CD4-positive, CD25-positive, alpha-beta regulatory T cell (primary cell): Measurements from ENCODE around the gene PDGFD. TPM values are rescaled to one million over a fixed set of nuclear protein-coding genes. Genes with fewer than 3 reads are reported as not detected.

ENCODE experiments used
- ATAC-seq, 2 donors: fragments of 150-1000 bp; cut with Tn5 transposase; one replicate each; pipeline ENCODE4 v1.10.0; 2021; ENCODE audit warnings: low read depth in 2 of 2, moderate number of reproducible peaks in 2 of 2, moderate library complexity in 1 of 2
- DNase-seq, 3 donors: peaks; one replicate each; pipeline versions ENCODE4 v3.0.0 to v3.0.0-alpha.2; 2012 to 2022; ENCODE audit warnings: mixed read lengths in 1 of 3
- H3K27ac ChIP-seq: one replicate; pipeline ENCODE4 v1.7.0; 2013; ENCODE audit warnings: mild to moderate bottlenecking, low read length; ENCODE audit not compliant: insufficient read depth, poor library complexity, severe bottlenecking
- H3K27me3 ChIP-seq: one replicate; pipeline ENCODE4 v1.7.0; 2013; ENCODE audit warnings: low read length; ENCODE audit not compliant: control insufficient read depth, insufficient read depth
- H3K36me3 ChIP-seq: one replicate; pipeline ENCODE4 v1.7.0; 2013; ENCODE audit warnings: mild to moderate bottlenecking, low read length, moderate library complexity; ENCODE audit not compliant: control insufficient read depth, insufficient read depth
- H3K4me1 ChIP-seq: 2 replicates; pipeline ENCODE4 v1.7.0; 2013; ENCODE audit warnings: mild to moderate bottlenecking, low read length; ENCODE audit not compliant: insufficient read depth, control insufficient read depth, poor library complexity, severe bottlenecking
- H3K4me3 ChIP-seq: one replicate; pipeline ENCODE4 v1.7.0; 2013; ENCODE audit warnings: low read depth, mild to moderate bottlenecking, low read length, moderate library complexity
- H3K9me3 ChIP-seq, 2 experiments: 1 replicate in 1 of 2; 2 replicates in 1 of 2; pipeline ENCODE4 v1.7.0; 2013; ENCODE audit warnings: low read length in 2 of 2, mild to moderate bottlenecking in 1 of 2, moderate library complexity in 1 of 2; ENCODE audit not compliant: control insufficient read depth in 2 of 2
- H3K27ac Mint-ChIP-seq, 3 donors: one replicate each; pipeline ENCODE4 v1.8.0; 2020 to 2022; ENCODE audit warnings: mild to moderate bottlenecking in 3 of 3, mixed read lengths in 3 of 3, moderate library complexity in 2 of 3
- H3K27me3 Mint-ChIP-seq: one replicate; pipeline ENCODE4 v1.8.0; 2022; ENCODE audit warnings: mild to moderate bottlenecking, mixed read lengths
- H3K36me3 Mint-ChIP-seq: one replicate; pipeline ENCODE4 v1.8.0; 2020; ENCODE audit warnings: mixed read lengths
- H3K4me1 Mint-ChIP-seq, 4 donors: one replicate each; pipeline ENCODE4 v1.8.0; 2020 to 2022; ENCODE audit warnings: mixed read lengths in 4 of 4, mild to moderate bottlenecking in 1 of 4
- H3K4me3 Mint-ChIP-seq, 4 donors: one replicate each; pipeline ENCODE4 v1.8.0; 2020 to 2022; ENCODE audit warnings: mild to moderate bottlenecking in 4 of 4, mixed read lengths in 4 of 4, moderate library complexity in 3 of 4
- H3K9me3 Mint-ChIP-seq, 7 donors: one replicate each; pipeline ENCODE4 v1.8.0; 2020 to 2022; ENCODE audit warnings: mixed read lengths in 7 of 7, mild to moderate bottlenecking in 3 of 7, moderate library complexity in 2 of 7
- polyA plus RNA-seq, 4 donors: library from polyadenylated mRNA; unstranded; fragments of 300-500 nt; fragmentation: Illumina TruSeq; gene quantifications; one replicate each; pipeline ENCODE4 v1.2.3, GENCODE V29; 2021
- total RNA-seq: library from RNA; stranded (reverse); gene quantifications from one replicate; pipeline ENCODE4 v1.2.3, GENCODE V29; 2022

PDGFD gene
- total and polyA plus RNA-seq, 5 donors from 2014 or later: 0.05 TPM; not detected in 4

- Mint-ChIP-seq H3K27ac (no peak overlapping the region), H3K4me1 (no peaks in the 10 kb centered on the region), H3K9me3 (peaks cover 0 to 5% (median 0%) of the 10 kb centered on the region in 7 donors), H3K4me3 (no peak overlapping the region), H3K27me3 (no peaks in the 10 kb centered on the region), H3K36me3 (no peaks in the 10 kb centered on the region)
- H3K9me3 ChIP-seq: no peaks in the 10 kb centered on the region
- no peak overlapping the region for H3K4me3 ChIP-seq
- H3K36me3 ChIP-seq: no peaks in the 10 kb centered on the region
- H3K27me3 ChIP-seq: no peaks in the 10 kb centered on the region
- DNase-seq: no peak
- ATAC-seq: no peak
- H3K4me1 ChIP-seq: no peaks in the 10 kb centered on the region
- no peak overlapping the region for H3K27ac ChIP-seq
Observed at GRCh38 chr11:104104664-104105063, 59.3 kb downstream of the PDGFD start.

- H3K4me1 Mint-ChIP-seq: no peaks in the 10 kb centered on the region
Observed at GRCh38 chr11:104104201-104104600, 59.7 kb downstream of the PDGFD start.

GRCh38 chr11:104098555-104098954 lies 65.4 kb downstream of the PDGFD start:
- H3K9me3 Mint-ChIP-seq: peaks cover 0 to 8% (median 0%) of the 10 kb centered on the region in 7 donors
- H3K27ac Mint-ChIP-seq: no peak overlapping the region
- Histone ChIP-seq H3K27me3 (no peaks in the 10 kb centered on the region), H3K4me3 (no peak overlapping the region), H3K27ac (no peak overlapping the region), H3K36me3 (no peaks in the 10 kb centered on the region), H3K4me1 (no peaks in the 10 kb centered on the region), H3K9me3 (no peaks in the 10 kb centered on the region)
- no peak overlapping the region for H3K4me3 Mint-ChIP-seq
- no peaks in the 10 kb centered on the region for H3K27me3 Mint-ChIP-seq
- no peak for DNase-seq
- ATAC-seq: no peak
- no peaks in the 10 kb centered on the region for H3K36me3 Mint-ChIP-seq
- peaks cover 0 to 2% (median 0%) of the 10 kb centered on the region in 4 donors for H3K4me1 Mint-ChIP-seq

More at GRCh38 chr11:104104201-104104600, 59.7 kb downstream of the PDGFD start:
- peaks cover 0 to 5% (median 0%) of the 10 kb centered on the region in 7 donors for H3K9me3 Mint-ChIP-seq
- no peak overlapping the region for H3K4me3 Mint-ChIP-seq
- H3K27me3 ChIP-seq: no peaks in the 10 kb centered on the region
- DNase-seq (no peak), ATAC-seq (no peak)
- no peak overlapping the region for H3K27ac ChIP-seq
- H3K4me3 ChIP-seq: no peak overlapping the region
- no peak overlapping the region for H3K27ac Mint-ChIP-seq
- no peaks in the 10 kb centered on the region for H3K36me3 Mint-ChIP-seq
- no peaks in the 10 kb centered on the region for H3K36me3 ChIP-seq
- H3K9me3 ChIP-seq: no peaks in the 10 kb centered on the region
- no peaks in the 10 kb centered on the region for H3K27me3 Mint-ChIP-seq
- H3K4me1 ChIP-seq: no peaks in the 10 kb centered on the region

GRCh38 chr11:104098132-104098531 lies 65.8 kb downstream of the PDGFD start:
- H3K4me1 ChIP-seq: no peaks in the 10 kb centered on the region
- DNase-seq (no peak), ATAC-seq (no peak)
- Mint-ChIP-seq H3K27ac (no peak overlapping the region), H3K27me3 (no peaks in the 10 kb centered on the region), H3K36me3 (no peaks in the 10 kb centered on the region), H3K9me3 (peaks cover 0 to 8% (median 0%) of the 10 kb centered on the region in 7 donors), H3K4me3 (no peak overlapping the region), H3K4me1 (peaks cover 0 to 2% (median 0%) of the 10 kb centered on the region in 4 donors)
- no peak overlapping the region for H3K4me3 ChIP-seq
- H3K27me3 ChIP-seq: no peaks in the 10 kb centered on the region
- no peaks in the 10 kb centered on the region for H3K36me3 ChIP-seq
- no peak overlapping the region for H3K27ac ChIP-seq
- no peaks in the 10 kb centered on the region for H3K9me3 ChIP-seq

- H3K4me1 ChIP-seq: no peaks in the 10 kb centered on the region
- no peak overlapping the region for H3K27ac Mint-ChIP-seq
- no peaks in the 10 kb centered on the region for H3K36me3 ChIP-seq
- DNase-seq: no peak
- H3K27ac ChIP-seq: no peak overlapping the region
- peaks cover 0 to 2% (median 0%) of the 10 kb centered on the region in 4 donors for H3K4me1 Mint-ChIP-seq
- no peaks in the 10 kb centered on the region for H3K9me3 ChIP-seq
- H3K27me3 ChIP-seq: no peaks in the 10 kb centered on the region
- no peaks in the 10 kb centered on the region for H3K27me3 Mint-ChIP-seq
- H3K4me3 Mint-ChIP-seq: no peak overlapping the region
- H3K9me3 Mint-ChIP-seq: peaks cover 0 to 8% (median 0%) of the 10 kb centered on the region in 7 donors
- H3K36me3 Mint-ChIP-seq: no peaks in the 10 kb centered on the region
- no peak for ATAC-seq
- no peak overlapping the region for H3K4me3 ChIP-seq
Observed at GRCh38 chr11:104096900-104097299, 67.0 kb downstream of the PDGFD start.

- Mint-ChIP-seq H3K27ac (no peak overlapping the region), H3K4me1 (peaks cover 0 to 2% (median 0%) of the 10 kb centered on the region in 4 donors), H3K9me3 (peaks cover 0 to 5% (median 0%) of the 10 kb centered on the region in 7 donors), H3K27me3 (no peaks in the 10 kb centered on the region), H3K36me3 (no peaks in the 10 kb centered on the region), H3K4me3 (no peak overlapping the region)
- ATAC-seq: no peak
- Histone ChIP-seq H3K36me3 (no peaks in the 10 kb centered on the region), H3K9me3 (no peaks in the 10 kb centered on the region), H3K4me3 (no peak overlapping the region), H3K27me3 (no peaks in the 10 kb centered on the region), H3K4me1 (no peaks in the 10 kb centered on the region), H3K27ac (no peak overlapping the region)
- DNase-seq: no peak
Observed at GRCh38 chr11:104095791-104096190, 68.2 kb downstream of the PDGFD start.

- DNase-seq (no peak), ATAC-seq (no peak)
- no peaks in the 10 kb centered on the region for H3K27me3 Mint-ChIP-seq
- no peak overlapping the region for H3K27ac ChIP-seq
- H3K4me1 ChIP-seq: no peaks in the 10 kb centered on the region
- no peak overlapping the region for H3K4me3 ChIP-seq
- no peak overlapping the region for H3K4me3 Mint-ChIP-seq
- peaks cover 0 to 2% (median 0%) of the 10 kb centered on the region in 4 donors for H3K4me1 Mint-ChIP-seq
- peaks cover 0 to 5% (median 0%) of the 10 kb centered on the region in 7 donors for H3K9me3 Mint-ChIP-seq
- no peaks in the 10 kb centered on the region for H3K36me3 ChIP-seq
- no peaks in the 10 kb centered on the region for H3K9me3 ChIP-seq
- no peak overlapping the region for H3K27ac Mint-ChIP-seq
- H3K36me3 Mint-ChIP-seq: no peaks in the 10 kb centered on the region
- H3K27me3 ChIP-seq: no peaks in the 10 kb centered on the region
Observed at GRCh38 chr11:104094576-104094975, 69.4 kb downstream of the PDGFD start.

- no peak overlapping the region for H3K27ac Mint-ChIP-seq
- Histone ChIP-seq H3K4me3 (no peak overlapping the region), H3K27me3 (no peaks in the 10 kb centered on the region), H3K27ac (no peak overlapping the region), H3K9me3 (no peaks in the 10 kb centered on the region), H3K36me3 (no peaks in the 10 kb centered on the region), H3K4me1 (no peaks in the 10 kb centered on the region)
- no peak overlapping the region for H3K4me3 Mint-ChIP-seq
- H3K36me3 Mint-ChIP-seq: no peaks in the 10 kb centered on the region
- H3K4me1 Mint-ChIP-seq: peaks cover 0 to 2% (median 0%) of the 10 kb centered on the region in 4 donors
- DNase-seq (no peak), ATAC-seq (no peak)
- no peaks in the 10 kb centered on the region for H3K27me3 Mint-ChIP-seq
- peaks cover 0 to 3% (median 0%) of the 10 kb centered on the region in 7 donors for H3K9me3 Mint-ChIP-seq
Observed at GRCh38 chr11:104093426-104094280, 70.3 kb downstream of the PDGFD start.
